GM23248 (cell line): ENCODE data around the gene MXRA8. TPM values are rescaled to one million over a fixed set of nuclear protein-coding genes. Genes with fewer than 3 reads are reported as not detected.

Source experiments
- DNase-seq: peaks from one replicate; pipeline ENCODE4 v3.0.0-alpha.2; 2015
- H2AFZ ChIP-seq: fragments of 200-600 bp; sonication (generic); 2 replicates; pipeline ENCODE4 v1.6.1; 2016; ENCODE audit warnings: antibody characterized with exemption
- H3F3A ChIP-seq: fragments of 200-600 bp; sonication (generic); 2 replicates; pipeline ENCODE4 v1.6.1; 2016; ENCODE audit warnings: mild to moderate bottlenecking, antibody characterized with exemption, mixed run types; ENCODE audit not compliant: insufficient read depth
- H3K27ac ChIP-seq: fragments of 200-600 bp; sonication (generic); 2 replicates; pipeline ENCODE4 v1.5.1; 2016; ENCODE audit warnings: mild to moderate bottlenecking
- H3K27me3 ChIP-seq: fragments of 200-600 bp; sonication (generic); replicated peaks from 2 replicates; pipeline ENCODE4 v1.6.1; 2016; ENCODE audit warnings: mild to moderate bottlenecking; ENCODE audit not compliant: insufficient read depth
- H3K36me3 ChIP-seq: fragments of 200-600 bp; sonication (generic); 2 replicates; pipeline ENCODE4 v1.6.1; 2016; ENCODE audit warnings: low read depth, mild to moderate bottlenecking
- H3K4me1 ChIP-seq: fragments of 200-600 bp; sonication (generic); 2 replicates; pipeline ENCODE4 v1.6.1; 2016; ENCODE audit warnings: mild to moderate bottlenecking; ENCODE audit not compliant: insufficient read depth
- H3K4me2 ChIP-seq: fragments of 200-600 bp; sonication (generic); one replicate; pipeline ENCODE4 v1.6.1; 2016; ENCODE audit warnings: mild to moderate bottlenecking; ENCODE audit not compliant: unreplicated experiment
- H3K4me3 ChIP-seq: fragments of 200-600 bp; sonication (generic); 2 replicates; pipeline ENCODE4 v1.5.1; 2016; ENCODE audit warnings: mild to moderate bottlenecking
- H3K79me2 ChIP-seq: fragments of 200-600 bp; sonication (generic); 2 replicates; pipeline ENCODE4 v1.6.1; 2016; ENCODE audit warnings: mild to moderate bottlenecking; ENCODE audit not compliant: insufficient read depth
- H3K9ac ChIP-seq: fragments of 200-600 bp; sonication (generic); 2 replicates; pipeline ENCODE4 v1.6.1; 2016; ENCODE audit warnings: mild to moderate bottlenecking
- H3K9me2 ChIP-seq: fragments of 200-600 bp; sonication (generic); 2 replicates; pipeline ENCODE4 v1.6.1; 2016; ENCODE audit warnings: mixed run types, mild to moderate bottlenecking, moderate library complexity; ENCODE audit not compliant: insufficient read depth
- H3K9me3 ChIP-seq: fragments of 200-600 bp; sonication (generic); one replicate; pipeline ENCODE4 v1.6.1; 2017; ENCODE audit warnings: low read depth
- H4K20me1 ChIP-seq: fragments of 200-600 bp; sonication (generic); 2 replicates; pipeline ENCODE4 v1.6.0; 2016; ENCODE audit not compliant: insufficient read depth
- EZH2 ChIP-seq: fragments of 200-600 bp; sonication (generic); IDR thresholded peaks from 2 replicates; pipeline ENCODE4 v1.6.1; 2018; ENCODE audit warnings: antibody characterized with exemption, mild to moderate bottlenecking; ENCODE audit not compliant: insufficient read depth, poor library complexity, severe bottlenecking
- EZH2phosphoT487 ChIP-seq: fragments of 200-600 bp; sonication (generic); IDR thresholded peaks from 2 replicates; pipeline ENCODE4 v1.6.1; 2018; ENCODE audit warnings: antibody characterized with exemption, moderate library complexity, mild to moderate bottlenecking, low read depth; ENCODE audit not compliant: insufficient read depth
- WGBS, 2 experiments: methylation state at CpG; one replicate each; pipeline ENCODE4 v1.1.6; 2015 to 2017; ENCODE audit warnings: low lambda C conversion rate in 2 of 2, low coverage in 1 of 2; ENCODE audit errors: missing lambda C conversion rate in 2 of 2; 5-methylcytosine and 5-hydroxymethylcytosine counted together
- in situ Hi-C: fragments of 300-500 bp; cut with MboI; formaldehyde crosslinking; loops from 2 replicates; pipeline ENCODE4 v1.15.0; 2020
- polyA plus RNA-seq: library from polyadenylated mRNA; unstranded; fragments of >200 nt; fragmentation: Nextera tagmentation; extraction: Ambion mirVana; gene quantifications from 2 replicates; pipeline ENCODE4 v1.2.1, GENCODE V29; 2016
- total RNA-seq: library from RNA; depleted of rRNA; stranded (reverse); fragments of >200 nt; shearing (Covaris generic); gene quantifications from 2 replicates; pipeline ENCODE4 v1.2.3, GENCODE V29; 2014

The MXRA8 gene
- total and polyA plus RNA-seq, 2 experiments from 2014 or later: 584 to 1,228 TPM

DNA sequence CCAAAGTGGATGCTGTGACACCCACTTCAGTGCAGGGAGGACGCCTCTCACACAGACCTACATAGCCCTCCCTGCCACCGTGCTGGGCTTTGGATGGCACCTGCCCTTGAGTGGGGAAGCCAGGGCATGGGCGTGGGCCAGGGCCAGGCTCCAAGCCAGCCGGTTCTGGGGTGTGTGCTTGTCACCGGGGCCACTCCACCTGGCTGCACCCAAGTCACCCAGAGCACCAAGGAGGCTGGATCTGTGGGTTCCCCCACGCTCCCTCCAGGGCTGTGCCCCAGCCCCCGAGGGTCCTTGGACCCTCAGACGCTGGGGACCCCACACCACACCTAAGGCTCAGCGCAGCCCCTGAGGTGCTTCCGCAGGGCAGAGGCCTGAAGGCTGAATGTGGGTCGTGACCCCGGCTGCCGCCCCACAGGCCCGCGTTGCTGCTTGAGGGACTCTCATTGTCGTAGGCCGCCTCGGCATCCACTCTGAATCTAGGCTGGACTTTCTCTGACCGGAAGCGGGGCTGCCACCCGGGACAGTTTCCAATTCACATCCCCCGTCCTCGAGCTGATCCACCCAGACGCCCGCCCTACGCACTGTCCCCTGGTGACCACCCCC is 1.5 kb downstream of the MXRA8 start:
- DNase-seq: peak; percentile 61
- in situ Hi-C loops: no loop called here
- peaks cover 47% of the 10 kb centered on the region for H3F3A ChIP-seq
- no peaks in the 10 kb centered on the region for H3K9me3 ChIP-seq
- peak overlapping the region; percentile 96 for H3K9ac ChIP-seq
- H3K9me2 ChIP-seq: no peaks in the 10 kb centered on the region
- H2AFZ ChIP-seq: no peak overlapping the region
- WGBS, 2 experiments: 5 to 8% methylated on average over 17 to 26 of the region's 26 CpGs
- peaks cover 43% of the 10 kb centered on the region for H3K4me1 ChIP-seq
- H3K4me2 ChIP-seq: peak overlapping the region; percentile 80
- TF ChIP-seq EZH2phosphoT487 (no peak), EZH2 (no peak)
- peak overlapping the region; percentile 94 for H3K4me3 ChIP-seq
- peaks cover 74% of the 10 kb centered on the region for H3K79me2 ChIP-seq
- H4K20me1 ChIP-seq: no peaks in the 10 kb centered on the region; the same call in 1 of the 2 replicates
- peak overlapping the region; percentile 99 for H3K27ac ChIP-seq
- no peaks in the 10 kb centered on the region for H3K27me3 ChIP-seq
- peaks cover 6% of the 10 kb centered on the region; the same call in 1 of the 2 replicates for H3K36me3 ChIP-seq

DNA sequence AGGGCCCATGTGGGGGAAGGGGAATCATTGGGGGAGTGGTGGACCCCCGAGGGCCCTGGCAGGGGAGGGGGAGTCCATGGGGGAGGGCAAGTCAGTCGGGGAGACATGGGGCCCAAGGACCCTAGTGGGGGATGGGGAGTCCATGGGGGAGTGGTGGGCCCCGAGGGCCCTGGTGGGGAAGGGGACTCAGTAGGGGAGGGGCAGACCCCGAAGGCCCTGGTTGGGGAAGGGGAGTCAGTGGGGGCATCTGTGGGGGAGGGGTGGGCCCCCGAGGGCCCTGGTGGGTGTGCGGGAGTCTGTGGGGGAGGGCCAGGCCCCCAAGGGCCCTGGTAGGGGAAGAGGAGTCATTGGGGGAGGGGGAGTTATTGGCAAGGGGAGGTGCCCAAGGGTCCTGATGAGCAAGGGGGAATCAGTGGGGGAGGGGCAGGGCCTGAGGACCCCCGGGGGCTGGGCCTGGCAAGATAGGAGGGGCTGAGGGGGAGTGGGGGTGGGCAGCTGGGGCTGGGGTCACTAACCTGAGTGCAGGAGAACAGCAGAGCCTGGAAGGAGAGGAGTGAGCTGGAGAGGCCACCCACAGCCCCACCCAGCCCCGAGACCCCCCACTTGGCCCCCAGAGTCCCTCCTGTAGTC is 2.1 kb downstream of the MXRA8 start:
- no peaks in the 10 kb centered on the region for H3K27me3 ChIP-seq
- no peaks in the 10 kb centered on the region for H3K9me3 ChIP-seq
- H3K4me1 ChIP-seq: peaks cover 37% of the 10 kb centered on the region
- no peaks in the 10 kb centered on the region for H3K9me2 ChIP-seq
- no peak for DNase-seq
- no peak overlapping the region for H2AFZ ChIP-seq
- H4K20me1 ChIP-seq: no peaks in the 10 kb centered on the region; the same call in 1 of the 2 replicates
- H3K9ac ChIP-seq: peak overlapping the region; percentile 96
- peak overlapping the region; percentile 94 for H3K4me3 ChIP-seq
- H3K79me2 ChIP-seq: peaks cover 75% of the 10 kb centered on the region
- H3F3A ChIP-seq: peaks cover 42% of the 10 kb centered on the region
- in situ Hi-C loops: no loop called here
- peak overlapping the region; percentile 20; the same call in 1 of the 2 replicates for H3K27ac ChIP-seq
- TF ChIP-seq EZH2phosphoT487 (no peak), EZH2 (no peak)
- 17% methylated on average over 8 of the region's 8 CpGs; no CpG with 5 or more reads in 1 of the 2 experiments for WGBS, 2 experiments
- H3K4me2 ChIP-seq: peak overlapping the region; percentile 80
- peaks cover 6% of the 10 kb centered on the region; the same call in 1 of the 2 replicates for H3K36me3 ChIP-seq

DNA sequence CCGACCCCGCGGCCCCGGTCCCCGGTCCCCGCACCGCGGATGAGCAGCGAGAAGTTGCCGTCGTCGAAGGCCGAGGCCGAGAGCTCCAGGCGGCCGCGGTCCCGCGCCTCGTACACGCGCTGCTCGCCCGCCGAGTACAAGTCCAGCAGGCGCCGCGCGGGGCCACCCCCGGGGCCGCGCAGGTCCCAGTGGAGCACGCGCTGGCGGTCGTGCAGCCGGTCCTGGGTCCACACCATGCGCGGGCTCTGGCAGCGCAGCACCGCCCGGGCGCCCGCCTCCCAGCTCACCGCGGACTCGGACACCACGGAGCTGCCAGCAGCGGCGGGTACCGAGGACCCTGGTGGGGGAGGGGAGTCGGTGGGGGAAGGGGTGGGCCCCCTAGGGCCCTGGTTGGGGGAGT is 2.9 kb downstream of the MXRA8 start:
- Histone ChIP-seq H3K27ac (0 out of 2 replicates have a peak overlapping the region, but pooled peaks have one; percentile 20), H3K79me2 (peaks cover 69% of the 10 kb centered on the region), H3K9me3 (no peaks in the 10 kb centered on the region), H3K4me1 (peaks cover 30% of the 10 kb centered on the region), H3F3A (peaks cover 36% of the 10 kb centered on the region), H4K20me1 (no peaks in the 10 kb centered on the region; the same call in 1 of the 2 replicates), H2AFZ (no peak overlapping the region), H3K4me2 (peak overlapping the region; percentile 80), H3K36me3 (peaks cover 6% of the 10 kb centered on the region; the same call in 1 of the 2 replicates), H3K27me3 (no peaks in the 10 kb centered on the region), H3K4me3 (peak overlapping the region; percentile 94), H3K9ac (peak overlapping the region; percentile 96), H3K9me2 (no peaks in the 10 kb centered on the region)
- WGBS, 2 experiments: 11 to 12% methylated on average over 28 to 45 of the region's 52 CpGs
- in situ Hi-C loops: no loop called here
- DNase-seq: peak; percentile 77
- no peak for TF ChIP-seq EZH2
- no peak for TF ChIP-seq EZH2phosphoT487

DNA sequence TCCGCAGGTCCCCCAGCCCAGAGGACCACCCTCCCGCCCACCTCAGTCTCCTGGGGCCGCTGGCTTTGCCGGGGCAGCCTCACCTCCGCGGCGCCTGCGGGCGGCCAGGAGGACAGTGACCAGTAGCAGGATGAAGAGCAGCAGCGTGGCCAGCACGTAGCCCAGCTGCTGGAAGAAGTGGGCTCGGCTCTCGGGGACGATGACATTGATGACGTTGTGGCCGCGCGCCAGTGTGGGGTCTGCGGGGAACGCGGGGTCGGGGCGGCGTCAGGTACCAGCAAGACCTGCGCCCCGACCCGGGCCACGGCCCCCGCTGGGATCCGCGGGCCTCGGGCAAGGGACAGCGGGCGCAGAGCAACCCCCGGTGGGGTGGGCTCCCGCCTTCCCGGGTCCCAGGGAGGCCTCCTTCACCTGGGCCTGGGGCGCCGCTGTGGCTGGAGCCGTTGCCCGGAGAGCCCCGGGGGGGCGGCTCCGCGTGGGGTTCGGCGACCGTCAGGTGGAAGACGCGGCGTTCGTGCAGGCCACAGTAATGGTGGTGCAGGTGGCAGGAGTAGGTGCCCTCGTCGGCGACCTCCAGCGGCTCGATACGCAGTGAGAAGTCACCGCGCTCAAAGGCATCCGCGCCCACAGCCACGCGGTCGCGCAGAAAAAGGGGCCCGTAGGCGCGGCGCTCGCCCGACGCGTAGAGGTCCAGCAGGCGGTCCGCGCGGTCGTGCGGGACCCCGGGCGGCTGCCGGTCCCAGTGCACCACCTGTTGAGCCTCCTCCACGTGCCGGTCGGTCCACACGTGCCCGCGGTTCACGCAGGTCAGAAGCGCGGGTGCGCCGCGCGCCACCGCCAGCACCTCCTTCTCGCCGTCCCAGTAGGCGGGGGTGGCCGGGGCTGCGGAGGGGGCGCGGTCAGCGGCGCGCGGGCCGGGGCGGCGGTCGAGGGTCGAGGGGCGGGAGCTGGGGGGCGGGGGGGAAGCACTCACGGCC is 3.8 kb downstream of the MXRA8 start:
- H3K36me3 ChIP-seq: peaks cover 6% of the 10 kb centered on the region; the same call in 1 of the 2 replicates
- H4K20me1 ChIP-seq: no peaks in the 10 kb centered on the region; the same call in 1 of the 2 replicates
- H3K4me2 ChIP-seq: no peak overlapping the region
- DNase-seq: no peak
- H2AFZ ChIP-seq: no peak overlapping the region
- H3K9ac ChIP-seq: peak overlapping the region; percentile 96
- no peaks in the 10 kb centered on the region for H3K27me3 ChIP-seq
- peaks cover 24% of the 10 kb centered on the region for H3K4me1 ChIP-seq
- no peaks in the 10 kb centered on the region for H3K9me3 ChIP-seq
- TF ChIP-seq EZH2 (no peak), EZH2phosphoT487 (no peak)
- 80 to 82% methylated on average over 77 to 110 of the region's 116 CpGs for WGBS, 2 experiments
- H3K79me2 ChIP-seq: peaks cover 69% of the 10 kb centered on the region
- 0 out of 2 replicates have a peak overlapping the region, but pooled peaks have one; percentile 15 for H3K27ac ChIP-seq
- no peaks in the 10 kb centered on the region for H3K9me2 ChIP-seq
- in situ Hi-C loops: no loop called here
- H3F3A ChIP-seq: peaks cover 36% of the 10 kb centered on the region
- H3K4me3 ChIP-seq: peak overlapping the region; percentile 94; the same call in 1 of the 2 replicates
